C4-2B (cell line): ENCODE measurements around the gene CPT1C.

Experiments
- CTCF ChIP-seq: fragments of 450-650 bp; conservative IDR thresholded peaks from 2 replicates; pipeline ENCODE4 v1.5.1; 2017; ENCODE audit warnings: mild to moderate bottlenecking
- ZFX ChIP-seq: fragments of 450-650 bp; IDR thresholded peaks from 2 replicates; pipeline ENCODE4 v1.6.1; 2017

- TF ChIP-seq CTCF: no peak
- TF ChIP-seq ZFX: no peak
Measured at GRCh38 chr19:49667473-49667872, 23.4 kb upstream of the CPT1C start.
